ENCODE results near the gene ZC3H10.

The ZC3H10 gene

GRCh38 chr12:56141946-56142784 is 24.1 kb downstream of the ZC3H10 start:
- H3K36me3 ChIP-seq (ENCODE audit: control insufficient read depth, insufficient read depth, low read length), result peaks cover 62% of the 10 kb centered on the region
- H3K4me1 ChIP-seq (ENCODE audit: control insufficient read depth, insufficient read depth, low read length, poor library complexity, severe bottlenecking), result peaks cover 28% of the 10 kb centered on the region
- peak overlapping the region; percentile 19 for H3K27ac ChIP-seq (ENCODE audit: insufficient read depth, low read length, poor library complexity, severe bottlenecking)
- H3K27me3 ChIP-seq (replicated peaks; ENCODE audit: control insufficient read depth, insufficient read depth, low read length, poor library complexity, severe bottlenecking), result no peaks in the 10 kb centered on the region
- H3K9me3 ChIP-seq (ENCODE audit: control insufficient read depth, low read length), result no peaks in the 10 kb centered on the region
- no peak for DNase-seq
- no peak overlapping the region for H3K4me3 ChIP-seq (ENCODE audit: insufficient read depth, low read depth, low read length, poor library complexity, severe bottlenecking)

GRCh38 chr12:56143217-56143616 is 25.2 kb downstream of the ZC3H10 start:
- no peak overlapping the region for H3K4me3 ChIP-seq (ENCODE audit: insufficient read depth, low read depth, low read length, poor library complexity, severe bottlenecking)
- no peak for DNase-seq
- no peaks in the 10 kb centered on the region for H3K9me3 ChIP-seq (ENCODE audit: control insufficient read depth, low read length)
- H3K36me3 ChIP-seq (ENCODE audit: control insufficient read depth, insufficient read depth, low read length), result peaks cover 53% of the 10 kb centered on the region
- no peak overlapping the region for H3K27ac ChIP-seq (ENCODE audit: insufficient read depth, low read length, poor library complexity, severe bottlenecking)
- no peaks in the 10 kb centered on the region for H3K27me3 ChIP-seq (replicated peaks; ENCODE audit: control insufficient read depth, insufficient read depth, low read length, poor library complexity, severe bottlenecking)
- H3K4me1 ChIP-seq (ENCODE audit: control insufficient read depth, insufficient read depth, low read length, poor library complexity, severe bottlenecking), result peaks cover 18% of the 10 kb centered on the region

- Histone ChIP-seq H3K4me3 (ENCODE audit: insufficient read depth, low read depth, low read length, poor library complexity, severe bottlenecking) (no peak overlapping the region), H3K36me3 (ENCODE audit: control insufficient read depth, insufficient read depth, low read length) (peaks cover 49% of the 10 kb centered on the region), H3K27ac (ENCODE audit: insufficient read depth, low read length, poor library complexity, severe bottlenecking) (no peak overlapping the region), H3K4me1 (ENCODE audit: control insufficient read depth, insufficient read depth, low read length, poor library complexity, severe bottlenecking) (peaks cover 13% of the 10 kb centered on the region), H3K9me3 (ENCODE audit: control insufficient read depth, low read length) (no peaks in the 10 kb centered on the region), H3K27me3 (replicated peaks; ENCODE audit: control insufficient read depth, insufficient read depth, low read length, poor library complexity, severe bottlenecking) (no peaks in the 10 kb centered on the region)
- DNase-seq, result no peak
Observed at GRCh38 chr12:56143870-56144269, 25.8 kb downstream of the ZC3H10 start.

GRCh38 chr12:56145217-56145616 is 27.2 kb downstream of the ZC3H10 start:
- no peaks in the 10 kb centered on the region for H3K9me3 ChIP-seq (ENCODE audit: control insufficient read depth, low read length)
- no peaks in the 10 kb centered on the region for H3K27me3 ChIP-seq (replicated peaks; ENCODE audit: control insufficient read depth, insufficient read depth, low read length, poor library complexity, severe bottlenecking)
- DNase-seq, result no peak
- H3K36me3 ChIP-seq (ENCODE audit: control insufficient read depth, insufficient read depth, low read length), result peaks cover 43% of the 10 kb centered on the region
- no peak overlapping the region for H3K27ac ChIP-seq (ENCODE audit: insufficient read depth, low read length, poor library complexity, severe bottlenecking)
- H3K4me3 ChIP-seq (ENCODE audit: insufficient read depth, low read depth, low read length, poor library complexity, severe bottlenecking), result no peak overlapping the region
- peaks cover 13% of the 10 kb centered on the region for H3K4me1 ChIP-seq (ENCODE audit: control insufficient read depth, insufficient read depth, low read length, poor library complexity, severe bottlenecking)

- H3K4me1 ChIP-seq (ENCODE audit: control insufficient read depth, insufficient read depth, low read length, poor library complexity, severe bottlenecking), result peaks cover 22% of the 10 kb centered on the region
- H3K27me3 ChIP-seq (replicated peaks; ENCODE audit: control insufficient read depth, insufficient read depth, low read length, poor library complexity, severe bottlenecking), result no peaks in the 10 kb centered on the region
- H3K4me3 ChIP-seq (ENCODE audit: insufficient read depth, low read depth, low read length, poor library complexity, severe bottlenecking), result no peak overlapping the region
- no peak overlapping the region for H3K27ac ChIP-seq (ENCODE audit: insufficient read depth, low read length, poor library complexity, severe bottlenecking)
- DNase-seq, result no peak
- H3K36me3 ChIP-seq (ENCODE audit: control insufficient read depth, insufficient read depth, low read length), result peaks cover 35% of the 10 kb centered on the region
- no peaks in the 10 kb centered on the region for H3K9me3 ChIP-seq (ENCODE audit: control insufficient read depth, low read length)
Observed at GRCh38 chr12:56146492-56147460, 28.7 kb downstream of the ZC3H10 start.

GRCh38 chr12:56150563-56150962 is 32.5 kb downstream of the ZC3H10 start:
- no peak overlapping the region for H3K4me3 ChIP-seq (ENCODE audit: insufficient read depth, low read depth, low read length, poor library complexity, severe bottlenecking)
- H3K4me1 ChIP-seq (ENCODE audit: control insufficient read depth, insufficient read depth, low read length, poor library complexity, severe bottlenecking), result peaks cover 21% of the 10 kb centered on the region
- no peaks in the 10 kb centered on the region for H3K27me3 ChIP-seq (replicated peaks; ENCODE audit: control insufficient read depth, insufficient read depth, low read length, poor library complexity, severe bottlenecking)
- no peaks in the 10 kb centered on the region for H3K36me3 ChIP-seq (ENCODE audit: control insufficient read depth, insufficient read depth, low read length)
- no peak overlapping the region for H3K27ac ChIP-seq (ENCODE audit: insufficient read depth, low read length, poor library complexity, severe bottlenecking)
- DNase-seq, result no peak
- no peaks in the 10 kb centered on the region for H3K9me3 ChIP-seq (ENCODE audit: control insufficient read depth, low read length)

- Histone ChIP-seq H3K27ac (ENCODE audit: insufficient read depth, low read length, poor library complexity, severe bottlenecking) (peak overlapping the region; percentile 88), H3K36me3 (ENCODE audit: control insufficient read depth, insufficient read depth, low read length) (no peaks in the 10 kb centered on the region), H3K4me3 (ENCODE audit: insufficient read depth, low read depth, low read length, poor library complexity, severe bottlenecking) (peak overlapping the region; percentile 55), H3K9me3 (ENCODE audit: control insufficient read depth, low read length) (no peaks in the 10 kb centered on the region), H3K4me1 (ENCODE audit: control insufficient read depth, insufficient read depth, low read length, poor library complexity, severe bottlenecking) (peaks cover 21% of the 10 kb centered on the region), H3K27me3 (replicated peaks; ENCODE audit: control insufficient read depth, insufficient read depth, low read length, poor library complexity, severe bottlenecking) (no peaks in the 10 kb centered on the region)
- peak; percentile 26 to 52 (median 47) for DNase-seq
Observed at GRCh38 chr12:56151672-56152131, 33.6 kb downstream of the ZC3H10 start.

- H3K36me3 ChIP-seq (ENCODE audit: control insufficient read depth, insufficient read depth, low read length), result no peaks in the 10 kb centered on the region
- no peaks in the 10 kb centered on the region for H3K9me3 ChIP-seq (ENCODE audit: control insufficient read depth, low read length)
- peak within 1 kb of the TSS; percentile 88 for H3K27ac ChIP-seq (ENCODE audit: insufficient read depth, low read length, poor library complexity, severe bottlenecking)
- H3K27me3 ChIP-seq (replicated peaks; ENCODE audit: control insufficient read depth, insufficient read depth, low read length, poor library complexity, severe bottlenecking), result no peaks in the 10 kb centered on the region
- DNase-seq, result peak; percentile 82 to 87 (median 85)
- H3K4me3 ChIP-seq (ENCODE audit: insufficient read depth, low read depth, low read length, poor library complexity, severe bottlenecking), result peak within 1 kb of the TSS; percentile 55
- peaks cover 23% of the 10 kb centered on the region for H3K4me1 ChIP-seq (ENCODE audit: control insufficient read depth, insufficient read depth, low read length, poor library complexity, severe bottlenecking)
Observed at GRCh38 chr12:56152132-56152755, 34.2 kb downstream of the ZC3H10 start, which contains the start of gene MYL6B. TSS of gene MYL6B (plus strand) at chr12:56152587. CDS start at chr12:56153919, 1,332 bp downstream.

GRCh38 chr12:56152756-56153677 is 35.0 kb downstream of the ZC3H10 start:
- Histone ChIP-seq H3K27ac (ENCODE audit: insufficient read depth, low read length, poor library complexity, severe bottlenecking) (peak overlapping the region; percentile 88), H3K36me3 (ENCODE audit: control insufficient read depth, insufficient read depth, low read length) (no peaks in the 10 kb centered on the region), H3K27me3 (replicated peaks; ENCODE audit: control insufficient read depth, insufficient read depth, low read length, poor library complexity, severe bottlenecking) (no peaks in the 10 kb centered on the region), H3K4me1 (ENCODE audit: control insufficient read depth, insufficient read depth, low read length, poor library complexity, severe bottlenecking) (peaks cover 28% of the 10 kb centered on the region), H3K4me3 (ENCODE audit: insufficient read depth, low read depth, low read length, poor library complexity, severe bottlenecking) (peak overlapping the region; percentile 55), H3K9me3 (ENCODE audit: control insufficient read depth, low read length) (no peaks in the 10 kb centered on the region)
- DNase-seq, result no peak

Data from effector memory CD4-positive, alpha-beta T cell (primary cell).